Activated naive CD8-positive, alpha-beta T cell treated with anti-CD3 and anti-CD28 coated beads, Interleukin-2, amount 10 ng/mL, durations not matched to agents 7 days and 5 days (primary cell): ENCODE data around the gene CCL15. TPM values are rescaled to one million over a fixed set of nuclear protein-coding genes. Genes with fewer than 3 reads are reported as not detected.
"Not testable (repeated sequence)": the region's sequence is repeated elsewhere in the genome, so short reads cannot be mapped to it uniquely, and the experiment has no call there.

Source experiments
- ATAC-seq: fragments of 150-1000 bp; cut with Tn5 transposase; one replicate; pipeline ENCODE4 v1.10.0; 2021; ENCODE audit warnings: low read depth, moderate library complexity
- POLR2A ChIA-PET: fragments of 350-600 bp; sonication (Branson Sonifier 250); formaldehyde crosslinking; loops from one replicate; lab custom pipeline; 2021; ENCODE audit warnings: antibody characterized with exemption; lab: Charles Lee
- DNase-seq: peaks from one replicate; pipeline ENCODE4 v3.0.0; 2021
- H3K27ac Mint-ChIP-seq: one replicate; pipeline ENCODE4 v1.8.0; 2022; ENCODE audit warnings: mild to moderate bottlenecking, mixed read lengths
- H3K27me3 Mint-ChIP-seq: one replicate; pipeline ENCODE4 v1.8.0; 2022; ENCODE audit warnings: mild to moderate bottlenecking, moderate library complexity, mixed read lengths
- H3K36me3 Mint-ChIP-seq: one replicate; pipeline ENCODE4 v1.8.0; 2021; ENCODE audit warnings: mild to moderate bottlenecking, mixed read lengths
- H3K4me1 Mint-ChIP-seq: one replicate; pipeline ENCODE4 v1.8.0; 2021; ENCODE audit warnings: mixed read lengths
- H3K4me3 Mint-ChIP-seq: one replicate; pipeline ENCODE4 v1.8.0; 2022; ENCODE audit warnings: mild to moderate bottlenecking, moderate library complexity, mixed read lengths
- H3K9me3 Mint-ChIP-seq: one replicate; pipeline ENCODE4 v1.8.0; 2021; ENCODE audit warnings: mixed read lengths
- total RNA-seq, 2 experiments: library from RNA; stranded (reverse); gene quantifications; one replicate each; pipeline ENCODE4 v1.2.3, GENCODE V29; 2021

Gene CCL15, protein sequence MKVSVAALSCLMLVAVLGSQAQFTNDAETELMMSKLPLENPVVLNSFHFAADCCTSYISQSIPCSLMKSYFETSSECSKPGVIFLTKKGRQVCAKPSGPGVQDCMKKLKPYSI
- not detected for total RNA-seq

DNA sequence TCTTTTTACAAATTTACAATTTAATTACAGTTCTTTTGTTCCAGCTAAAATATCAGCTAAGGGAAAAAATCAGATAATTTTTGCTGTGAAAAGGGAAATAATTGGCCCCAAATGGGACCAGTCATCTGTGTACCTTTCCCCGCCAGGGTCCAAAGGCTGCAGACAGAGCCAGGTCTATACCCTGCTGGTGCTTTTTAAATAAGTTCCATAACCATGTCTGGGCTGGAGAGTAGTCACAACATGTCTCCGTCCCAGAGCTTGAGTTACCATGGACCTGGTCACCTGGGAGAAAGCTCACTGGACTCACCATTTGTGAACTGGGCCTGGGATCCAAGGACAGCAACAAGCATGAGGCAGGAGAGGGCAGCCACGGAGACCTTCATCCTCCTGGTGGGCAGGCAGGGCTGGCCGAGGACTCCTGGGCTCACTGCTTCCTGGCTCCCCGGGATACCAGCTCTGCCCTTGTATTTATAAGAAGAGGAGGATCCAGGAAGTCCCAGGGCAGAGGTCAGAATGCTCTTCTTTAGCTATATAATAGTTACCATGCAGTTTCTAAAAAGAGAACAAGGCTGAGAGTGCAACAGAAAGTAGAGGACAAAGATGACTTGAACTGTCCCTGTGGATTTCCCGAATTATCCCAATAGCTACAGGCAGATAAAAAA, at the start of gene CCL15:
TSS of gene CCL15 (minus strand) at position 444 of the 662 bp plus-strand sequence. CDS start at position 383, 61 bp downstream.
- H3K27ac Mint-ChIP-seq: no peak within 1 kb of the TSS

DNA sequence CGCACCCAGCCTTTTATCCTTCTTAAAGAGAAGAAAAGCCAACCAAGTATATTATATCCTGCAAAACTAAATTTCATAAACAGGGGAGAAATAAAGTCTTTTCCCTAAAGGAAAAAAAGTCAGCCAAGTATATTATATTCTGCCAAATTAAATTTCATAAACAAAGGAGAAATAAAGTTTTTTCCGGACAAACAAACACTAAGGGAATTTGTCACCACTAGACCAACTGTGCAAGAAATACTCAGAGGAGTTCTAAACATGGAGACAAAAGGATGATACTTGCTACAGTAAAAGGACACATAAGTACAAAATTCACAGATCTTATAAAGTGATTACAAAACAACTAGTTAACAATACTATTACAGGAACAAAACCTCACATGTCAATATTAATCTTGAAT, 48.3 kb upstream of the CCL15 start:
- POLR2A ChIA-PET: no interaction called here
- Mint-ChIP-seq H3K27ac (no peak overlapping the region), H3K4me1 (no peaks in the 10 kb centered on the region), H3K36me3 (no peaks in the 10 kb centered on the region), H3K27me3 (peaks cover 18% of the 10 kb centered on the region), H3K9me3 (peaks cover 6% of the 10 kb centered on the region), H3K4me3 (no peak overlapping the region)
- ATAC-seq (no peak), DNase-seq (no peak)

More for the DNA sequence above, at the start of gene CCL15:
- DNase-seq: no peak
- no peak for ATAC-seq
- POLR2A ChIA-PET: no interaction called here
- H3K9me3 Mint-ChIP-seq: no peaks in the 10 kb centered on the region
- H3K27me3 Mint-ChIP-seq: peaks cover 11% of the 10 kb centered on the region
- peaks cover 6% of the 10 kb centered on the region for H3K4me1 Mint-ChIP-seq
- no peak within 1 kb of the TSS for H3K4me3 Mint-ChIP-seq
- H3K36me3 Mint-ChIP-seq: no peaks in the 10 kb centered on the region

- no peak overlapping the region for H3K27ac Mint-ChIP-seq
- peaks cover 21% of the 10 kb centered on the region for H3K27me3 Mint-ChIP-seq
- no peaks in the 10 kb centered on the region for H3K4me1 Mint-ChIP-seq
- no peak overlapping the region for H3K4me3 Mint-ChIP-seq
- DNase-seq (no peak), ATAC-seq (no peak)
- peaks cover 6% of the 10 kb centered on the region for H3K9me3 Mint-ChIP-seq
- H3K36me3 Mint-ChIP-seq: no peaks in the 10 kb centered on the region
- POLR2A ChIA-PET: no interaction called here
Measured at GRCh38 chr17:36048066-36048465, 46.7 kb upstream of the CCL15 start.

DNA sequence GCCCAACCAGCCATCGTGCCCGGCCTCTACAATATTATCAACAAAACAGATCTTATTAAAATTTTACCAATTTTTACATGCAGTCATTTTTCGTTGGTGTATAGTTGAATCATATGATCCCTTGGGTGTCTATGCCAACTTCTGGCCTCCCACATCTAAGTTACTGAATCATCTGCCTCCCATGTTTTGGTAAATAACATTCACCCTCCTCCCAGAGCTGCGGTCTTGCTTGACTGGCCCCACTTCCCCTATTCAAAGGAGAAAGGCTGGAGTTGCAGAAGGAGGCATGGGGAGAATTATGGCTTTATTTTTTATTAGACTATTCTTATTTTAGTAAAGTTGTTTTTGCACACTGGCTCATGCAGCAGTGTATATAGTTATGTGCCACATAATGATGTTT, 34.9 kb upstream of the CCL15 start:
- H3K4me1 Mint-ChIP-seq: no peaks in the 10 kb centered on the region
- no peak overlapping the region for H3K27ac Mint-ChIP-seq
- no peaks in the 10 kb centered on the region for H3K9me3 Mint-ChIP-seq
- no peak for DNase-seq
- H3K27me3 Mint-ChIP-seq: peaks cover 32% of the 10 kb centered on the region
- no peaks in the 10 kb centered on the region for H3K36me3 Mint-ChIP-seq
- POLR2A ChIA-PET: no interaction called here
- no peak overlapping the region for H3K4me3 Mint-ChIP-seq
- no peak for ATAC-seq

- no peaks in the 10 kb centered on the region for H3K36me3 Mint-ChIP-seq
- H3K9me3 Mint-ChIP-seq: no peaks in the 10 kb centered on the region
- POLR2A ChIA-PET: no interaction called here
- DNase-seq: no peak
- H3K4me1 Mint-ChIP-seq: no peaks in the 10 kb centered on the region
- peaks cover 43% of the 10 kb centered on the region for H3K27me3 Mint-ChIP-seq
- no peak for ATAC-seq
- H3K4me3 Mint-ChIP-seq: no peak overlapping the region
- H3K27ac Mint-ChIP-seq: no peak overlapping the region
Measured at GRCh38 chr17:36034127-36034526, 32.8 kb upstream of the CCL15 start.

DNA sequence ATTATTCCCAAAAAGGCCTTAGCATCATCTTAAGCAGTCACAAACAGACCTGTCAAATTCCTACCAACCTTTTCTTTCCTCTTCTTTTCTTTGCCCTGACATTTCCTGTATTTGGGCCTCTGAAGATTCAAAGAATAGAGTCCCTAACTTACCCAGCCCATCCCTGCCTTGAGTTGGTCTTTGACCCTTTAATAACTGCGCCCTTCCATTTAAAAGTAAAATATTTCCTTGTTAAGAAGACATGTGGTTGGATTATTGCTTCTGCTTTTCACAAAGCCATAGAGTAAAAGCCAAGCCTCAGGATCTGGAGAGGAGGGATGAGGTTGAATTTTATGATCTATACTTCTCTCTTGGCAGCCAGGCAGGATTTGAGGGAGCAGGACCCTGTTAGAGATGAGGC, 29.6 kb upstream of the CCL15 start:
- peaks cover 45% of the 10 kb centered on the region for H3K27me3 Mint-ChIP-seq
- no peaks in the 10 kb centered on the region for H3K9me3 Mint-ChIP-seq
- no peaks in the 10 kb centered on the region for H3K4me1 Mint-ChIP-seq
- DNase-seq (no peak), ATAC-seq (no peak)
- H3K4me3 Mint-ChIP-seq: no peak overlapping the region
- H3K27ac Mint-ChIP-seq: no peak overlapping the region
- no peaks in the 10 kb centered on the region for H3K36me3 Mint-ChIP-seq
- POLR2A ChIA-PET: no interaction called here

DNA sequence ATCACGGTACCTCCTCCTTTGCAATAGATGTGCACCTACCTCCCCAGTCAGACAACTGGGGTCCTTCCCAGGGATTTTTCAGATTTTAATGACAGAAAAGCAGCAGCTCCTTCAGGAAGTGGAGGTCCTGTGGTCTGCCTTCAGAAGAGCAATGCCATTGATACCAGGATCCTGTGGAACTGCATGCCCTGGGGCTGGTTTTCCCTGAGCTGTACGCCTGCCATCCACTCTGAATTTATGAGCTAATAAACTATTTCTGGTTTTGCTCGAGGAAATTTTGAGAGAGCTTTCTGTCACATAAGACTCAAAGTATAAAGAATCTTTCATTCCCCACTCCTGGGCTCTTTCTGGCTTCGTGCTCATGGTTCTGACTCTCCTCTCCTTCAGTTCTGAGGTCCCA, 26.4 kb upstream of the CCL15 start:
- peaks cover 31% of the 10 kb centered on the region for H3K27me3 Mint-ChIP-seq
- no peak for ATAC-seq
- no peaks in the 10 kb centered on the region for H3K4me1 Mint-ChIP-seq
- no peak for DNase-seq
- H3K9me3 Mint-ChIP-seq: no peaks in the 10 kb centered on the region
- no peak overlapping the region for H3K4me3 Mint-ChIP-seq
- POLR2A ChIA-PET: no interaction called here
- no peak overlapping the region for H3K27ac Mint-ChIP-seq
- no peaks in the 10 kb centered on the region for H3K36me3 Mint-ChIP-seq

DNA sequence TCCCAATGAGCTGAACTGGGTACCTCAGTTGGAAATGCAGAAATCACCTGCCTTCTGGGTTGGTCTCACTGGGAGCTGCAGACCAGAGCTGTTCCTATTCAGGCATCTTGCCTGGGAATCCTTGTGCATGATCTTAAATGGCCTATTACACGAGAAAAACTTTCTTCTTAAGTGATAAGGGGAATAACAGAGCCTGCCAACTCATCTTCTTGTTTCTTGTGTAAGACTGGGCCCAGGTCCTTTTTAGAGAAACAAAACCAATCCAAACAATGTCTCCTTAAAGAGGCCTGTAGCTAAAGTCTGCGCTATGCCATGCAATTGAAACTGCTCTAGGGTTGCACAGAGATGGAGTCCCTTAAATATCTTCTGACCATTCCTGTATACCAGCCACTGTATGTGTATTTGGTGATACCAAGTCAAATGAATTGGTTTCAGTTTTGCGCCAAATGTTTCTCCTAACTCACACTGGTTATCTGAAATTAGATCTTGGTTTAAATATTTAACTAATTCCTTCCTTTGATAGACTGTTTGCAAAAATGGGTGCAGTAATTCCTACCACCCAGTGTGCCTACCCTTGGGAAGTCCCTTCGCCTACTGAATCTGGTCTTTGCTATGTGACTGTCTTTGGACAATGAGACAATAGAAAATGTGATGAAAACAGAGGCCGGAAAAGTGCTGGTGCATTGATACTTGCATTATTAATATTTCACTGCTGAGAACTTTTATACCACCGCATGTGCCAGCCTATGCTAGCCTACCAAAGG, 22.9 kb upstream of the CCL15 start:
- H3K36me3 Mint-ChIP-seq: no peaks in the 10 kb centered on the region
- H3K4me1 Mint-ChIP-seq: no peaks in the 10 kb centered on the region
- no peak overlapping the region for H3K4me3 Mint-ChIP-seq
- peaks cover 39% of the 10 kb centered on the region for H3K27me3 Mint-ChIP-seq
- POLR2A ChIA-PET: no interaction called here
- ATAC-seq (no peak), DNase-seq (no peak)
- H3K27ac Mint-ChIP-seq: no peak overlapping the region
- H3K9me3 Mint-ChIP-seq: no peaks in the 10 kb centered on the region

- Mint-ChIP-seq H3K27ac (no peak overlapping the region), H3K9me3 (no peaks in the 10 kb centered on the region), H3K27me3 (peaks cover 47% of the 10 kb centered on the region), H3K36me3 (no peaks in the 10 kb centered on the region), H3K4me1 (no peaks in the 10 kb centered on the region), H3K4me3 (no peak overlapping the region)
- no peak for ATAC-seq
- POLR2A ChIA-PET: no interaction called here
- no peak for DNase-seq
Measured at GRCh38 chr17:36019423-36019822, 18.1 kb upstream of the CCL15 start.

DNA sequence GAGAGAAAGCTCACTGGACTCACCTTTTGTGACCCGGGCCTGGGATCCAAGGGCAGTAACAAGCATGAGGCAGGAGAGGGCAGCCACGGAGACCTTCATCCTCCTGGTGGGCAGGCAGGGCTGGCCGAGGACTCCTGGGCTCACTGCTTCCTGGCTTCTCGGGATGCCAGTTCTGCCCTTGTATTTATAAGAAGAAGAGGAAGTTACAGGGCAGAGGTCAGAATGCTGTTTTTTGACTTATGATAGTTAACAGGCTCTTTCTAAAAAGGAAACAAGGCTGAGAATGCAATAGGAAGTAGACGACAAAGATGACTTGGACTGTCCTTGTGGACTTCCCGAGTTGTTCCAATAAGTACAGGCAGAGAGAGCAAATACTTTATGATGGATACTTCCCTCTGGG, 16.4 kb upstream of the CCL15 start, which contains the start of gene CCL23:
TSS of gene CCL23 (minus strand) at position 174 of the 400 bp plus-strand sequence. CDS start at position 99, 75 bp downstream.
- POLR2A ChIA-PET: no interaction called here
- no peak within 1 kb of the TSS for H3K4me3 Mint-ChIP-seq
- ATAC-seq: no peak
- DNase-seq: no peak
- peaks cover 52% of the 10 kb centered on the region for H3K27me3 Mint-ChIP-seq
- H3K36me3 Mint-ChIP-seq: no peaks in the 10 kb centered on the region
- H3K27ac Mint-ChIP-seq: no peak within 1 kb of the TSS
- H3K9me3 Mint-ChIP-seq: no peaks in the 10 kb centered on the region
- H3K4me1 Mint-ChIP-seq: no peaks in the 10 kb centered on the region

GRCh38 chr17:36016555-36016954, 15.2 kb upstream of the CCL15 start:
- Mint-ChIP-seq H3K27ac (no peak overlapping the region), H3K9me3 (no peaks in the 10 kb centered on the region), H3K4me3 (no peak overlapping the region), H3K4me1 (no peaks in the 10 kb centered on the region), H3K27me3 (peaks cover 45% of the 10 kb centered on the region), H3K36me3 (no peaks in the 10 kb centered on the region)
- POLR2A ChIA-PET: no interaction called here
- no peak for DNase-seq
- ATAC-seq: no peak

DNA sequence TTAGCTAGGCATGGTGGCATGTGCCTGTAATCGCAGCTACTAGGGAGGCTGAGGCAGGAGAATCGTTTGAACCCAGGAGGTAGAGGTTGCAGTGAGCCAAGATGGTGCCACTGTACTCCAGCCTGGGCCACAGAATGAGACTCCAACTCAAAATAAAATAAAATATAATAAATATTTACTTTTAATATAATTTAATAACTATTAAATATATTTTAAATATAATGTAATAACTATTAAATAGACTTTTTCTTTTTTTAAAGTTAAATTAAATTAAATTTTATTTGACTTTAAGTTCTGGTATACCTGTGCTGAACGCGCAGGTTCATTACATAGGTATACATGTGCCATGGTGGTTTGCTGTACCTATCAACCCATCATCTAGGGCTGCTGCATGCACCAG, 14.5 kb upstream of the CCL15 start:
- POLR2A ChIA-PET, DNase-seq, H3K27ac Mint-ChIP-seq, ATAC-seq, H3K4me1 Mint-ChIP-seq, H3K9me3 Mint-ChIP-seq, H3K36me3 Mint-ChIP-seq, H3K4me3 Mint-ChIP-seq: not testable (repeated sequence)
- H3K27me3 Mint-ChIP-seq: peaks cover 39% of the 10 kb centered on the region

DNA sequence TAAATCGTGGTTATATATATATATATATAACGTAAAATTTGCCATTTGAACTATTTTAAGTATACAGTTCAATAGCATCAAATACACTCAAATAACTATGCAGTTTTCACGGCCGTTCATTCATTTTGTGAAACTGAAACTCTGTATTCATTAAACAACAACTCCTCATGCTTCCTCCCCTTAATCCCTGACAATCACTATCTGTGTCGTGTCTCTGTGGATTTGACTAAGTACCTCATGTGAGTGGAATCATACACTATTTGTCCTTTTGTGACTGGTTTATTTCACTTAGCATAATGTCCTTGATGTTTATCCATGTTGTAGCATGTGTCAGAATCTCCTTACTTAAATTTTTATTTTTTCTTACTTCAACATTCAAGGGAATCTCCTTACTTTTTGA, 13.6 kb upstream of the CCL15 start:
- no peaks in the 10 kb centered on the region for H3K36me3 Mint-ChIP-seq
- DNase-seq (no peak), ATAC-seq (no peak)
- no peaks in the 10 kb centered on the region for H3K4me1 Mint-ChIP-seq
- POLR2A ChIA-PET: no interaction called here
- peaks cover 30% of the 10 kb centered on the region for H3K27me3 Mint-ChIP-seq
- no peak overlapping the region for H3K27ac Mint-ChIP-seq
- no peak overlapping the region for H3K4me3 Mint-ChIP-seq
- no peaks in the 10 kb centered on the region for H3K9me3 Mint-ChIP-seq

GRCh38 chr17:36011201-36011600, 9.8 kb upstream of the CCL15 start:
- Mint-ChIP-seq H3K27me3 (peaks cover 6% of the 10 kb centered on the region), H3K36me3 (no peaks in the 10 kb centered on the region), H3K27ac (no peak overlapping the region), H3K4me3 (no peak overlapping the region), H3K4me1 (no peaks in the 10 kb centered on the region), H3K9me3 (peaks cover 3% of the 10 kb centered on the region)
- no peak for DNase-seq
- no peak for ATAC-seq
- POLR2A ChIA-PET: no interaction called here
